Measurements from ENCODE around the gene TTLL11. TPM values are rescaled to one million over a fixed set of nuclear protein-coding genes. Genes with fewer than 3 reads are reported as not detected.

The TTLL11 gene
- total and polyA plus RNA-seq, 2 of the 8 experiments (the other 6 are each of a cell fraction or from before 2014, with no cell fraction given), result 0.56 to 0.80 TPM

- Histone ChIP-seq H4K8ac (ENCODE audit: extremely low read depth, insufficient read depth, low read length) (no peak overlapping the region; the same call in 1 of the 2 replicates), H2BK5ac (ENCODE audit: low read depth, low read length) (no peak overlapping the region), H3K56ac (replicated peaks; ENCODE audit: insufficient read length, low read depth, low read length) (no peak overlapping the region), H3K27ac (ENCODE audit: low read depth, low read length) (no peak overlapping the region), H3K27me3 (replicated peaks in 1 of 4; ENCODE audit: control insufficient read depth in 3 of 4, extremely low read depth in 1 of 4, insufficient read depth in 3 of 4, low read length in 3 of 4) (no peaks in the 10 kb centered on the region), H4K5ac (ENCODE audit: insufficient read length, low read depth, low read length) (no peak overlapping the region), H3K23ac (ENCODE audit: insufficient read length) (no peak overlapping the region), H3K9ac (replicated peaks in 1 of 4; ENCODE audit: extremely low read depth in 1 of 4, low read depth in 3 of 4, low read length in 3 of 4) (no peak overlapping the region), H3K79me2 (ENCODE audit: control insufficient read depth in 1 of 2, insufficient read depth in 2 of 2, low read length in 2 of 2) (peaks cover 0 to 6% of the 10 kb centered on the region in 2 experiments; a peak in 2 of 4 replicates), H2AK5ac (ENCODE audit: low read depth, low read length) (no peak overlapping the region), H3K9me3 (ENCODE audit: insufficient read depth in 2 of 2, low read depth in 1 of 2, low read length in 1 of 2) (no peaks in the 10 kb centered on the region; a peak in 1 of 4 replicates), H2AFZ (ENCODE audit: low read length) (no peak overlapping the region), H3K4ac (replicated peaks; ENCODE audit: insufficient read length, low read depth, low read length) (no peak overlapping the region), H3K18ac (ENCODE audit: extremely low read depth, low read length) (no peak overlapping the region), H2BK12ac (ENCODE audit: low read depth, low read length) (no peak overlapping the region), H3K79me1 (ENCODE audit: low read depth, low read length) (no peaks in the 10 kb centered on the region), H2BK120ac (replicated peaks; ENCODE audit: low read depth, low read length) (no peak overlapping the region), H3K4me2 (ENCODE audit: insufficient read depth in 1 of 2, low read depth in 2 of 2, low read length in 2 of 2) (no peak overlapping the region), H3K4me1 (replicated peaks in 1 of 4; ENCODE audit: control insufficient read depth in 3 of 4, insufficient read depth in 4 of 4, low read length in 3 of 4) (peaks cover 0 to under 1% (median 0%) of the 10 kb centered on the region in 4 experiments; a peak in 1 of 7 replicates), H4K91ac (replicated peaks; ENCODE audit: insufficient read length, low read length) (no peak overlapping the region), H4K20me1 (replicated peaks in 1 of 2; ENCODE audit: control insufficient read depth in 1 of 2, insufficient read depth in 2 of 2, low read length in 2 of 2) (peaks cover 0 to 8% of the 10 kb centered on the region in 2 experiments), H3K36me3 (ENCODE audit: control insufficient read depth in 2 of 4, insufficient read depth in 4 of 4, low read length in 3 of 4) (no peaks in the 10 kb centered on the region; a peak in 1 of 8 replicates), H3K4me3 (ENCODE audit: extremely low read depth in 1 of 4, insufficient read depth in 2 of 4, low read depth in 3 of 4, low read length in 4 of 4) (no peak overlapping the region), H2BK15ac (ENCODE audit: low read length) (no peak overlapping the region), H3K14ac (ENCODE audit: insufficient read length) (no peak overlapping the region), H2BK20ac (ENCODE audit: low read length) (no peak overlapping the region), H3K23me2 (ENCODE audit: low read depth, low read length) (peaks cover 10% of the 10 kb centered on the region; the same call in 1 of the 2 replicates)
- POLR2A ChIA-PET (ENCODE audit: partially characterized antibody), result no interaction called here
- DNase-seq (ENCODE audit: low read depth in 1 of 2, low spot score in 2 of 2), result no peak
- no peak for TF ChIP-seq EP300 (IDR thresholded peaks at IDR 0.05; ENCODE audit: borderline replicate concordance in 1 of 2, low read depth in 2 of 2, low read length in 2 of 2)
- CTCF ChIA-PET (ENCODE audit: partially characterized antibody), result no interaction called here
- 90% methylated on average over 26 of the region's 27 CpGs; no CpG with 5 or more reads in 1 of the 2 experiments for WGBS, 2 experiments (ENCODE audit: extremely low coverage in 1 of 2, insufficient coverage in 1 of 2, insufficient read length in 1 of 2, insufficient replicate concordance in 2 of 2, low coverage in 1 of 2, low lambda C conversion rate in 2 of 2, missing lambda C conversion rate in 1 of 2)
- no peak for FAIRE-seq
Observed at GRCh38 chr9:121896545-121896943, 196.6 kb downstream of the TTLL11 start.

Data from H1 (cell line).